ENCODE results near the gene ANKLE2. TPM values are rescaled to one million over a fixed set of nuclear protein-coding genes. Genes with fewer than 3 reads are reported as not detected.
"Not testable (repeated sequence)": the region's sequence is repeated elsewhere in the genome, so short reads cannot be mapped to it uniquely, and the experiment has no call there.

The ANKLE2 gene
- polyA plus RNA-seq, 1 donor: 46.4 TPM

- DNase-seq: no peak
These were observed 43.0 kb downstream of the ANKLE2 start for GRCh38 chr12:132718644-132719043.

GRCh38 chr12:132717531-132718387, 43.9 kb downstream of the ANKLE2 start:
- DNase-seq: no peak

GRCh38 chr12:132717011-132717410, 44.6 kb downstream of the ANKLE2 start:
- no peak for DNase-seq

GRCh38 chr12:132716356-132716755, 45.3 kb downstream of the ANKLE2 start:
- no peak for DNase-seq

- DNase-seq: no peak
These were observed 45.8 kb downstream of the ANKLE2 start for GRCh38 chr12:132715874-132716273.

GRCh38 chr12:132713123-132713522, 48.5 kb downstream of the ANKLE2 start:
- DNase-seq: no peak

- DNase-seq: no peak
These were observed 50.4 kb downstream of the ANKLE2 start for GRCh38 chr12:132711080-132711843.

- peak; percentile 88 for DNase-seq
These were observed 51.1 kb downstream of the ANKLE2 start, which contains the start of gene PGAM5 for GRCh38 chr12:132710405-132711079. Gene PGAM5 (plus strand): TSS chr12:132710842. CDS start chr12:132710877, 35 bp downstream.

GRCh38 chr12:132710043-132710404, 51.6 kb downstream of the ANKLE2 start:
- DNase-seq: no peak

GRCh38 chr12:132708150-132708549, 53.5 kb downstream of the ANKLE2 start:
- DNase-seq: no peak

- no peak for DNase-seq
These were observed 54.4 kb downstream of the ANKLE2 start for GRCh38 chr12:132707241-132707640.

- no peak for DNase-seq
These were observed 58.0 kb downstream of the ANKLE2 start for GRCh38 chr12:132703641-132704040.

- no peak for DNase-seq
These were observed 59.0 kb downstream of the ANKLE2 start for GRCh38 chr12:132702640-132703039.

GRCh38 chr12:132700212-132700822, 61.3 kb downstream of the ANKLE2 start:
- no peak for DNase-seq

GRCh38 chr12:132698341-132698740, 63.3 kb downstream of the ANKLE2 start:
- DNase-seq: no peak

GRCh38 chr12:132695431-132695830, 66.2 kb downstream of the ANKLE2 start:
- no peak for DNase-seq

GRCh38 chr12:132694888-132695287, 66.7 kb downstream of the ANKLE2 start:
- DNase-seq: not testable (repeated sequence)

GRCh38 chr12:132692030-132692429, 69.6 kb downstream of the ANKLE2 start:
- not testable (repeated sequence) for DNase-seq

GRCh38 chr12:132690112-132690511, 71.5 kb downstream of the ANKLE2 start:
- no peak for DNase-seq

GRCh38 chr12:132689227-132689626, 72.4 kb downstream of the ANKLE2 start:
- DNase-seq: no peak

GRCh38 chr12:132687211-132688164, 74.1 kb downstream of the ANKLE2 start, which contains the start of the genes POLE and PXMP2:
Gene POLE (minus strand): TSS chr12:132687342. CDS start chr12:132687315, 27 bp downstream.
Gene PXMP2 (plus strand): TSS chr12:132687587. CDS start chr12:132687671, 84 bp downstream.
- peak; percentile 98 for DNase-seq

Data from hindlimb muscle (tissue), 1 donor.